Duodenal mucosa (tissue), 2 donors: Measurements from ENCODE around the gene POC1A.

ENCODE experiments used
- H3K27ac ChIP-seq: one replicate; pipeline ENCODE4 v1.7.0; 2013; ENCODE audit warnings: low read depth, low read length
- H3K27me3 ChIP-seq, 2 donors: one replicate each; pipeline ENCODE4 v1.7.0; 2013; ENCODE audit warnings: low read length in 2 of 2, control low read depth in 1 of 2; ENCODE audit not compliant: insufficient read depth in 2 of 2, control insufficient read depth in 1 of 2
- H3K36me3 ChIP-seq, 2 donors: one replicate each; pipeline ENCODE4 v1.7.0; 2013; ENCODE audit warnings: low read length in 2 of 2, control low read depth in 1 of 2; ENCODE audit not compliant: insufficient read depth in 2 of 2, control insufficient read depth in 1 of 2
- H3K4me1 ChIP-seq, 2 donors: one replicate each; pipeline ENCODE4 v1.7.0; 2013; ENCODE audit warnings: low read length in 2 of 2, control low read depth in 1 of 2; ENCODE audit not compliant: insufficient read depth in 2 of 2, control insufficient read depth in 1 of 2
- H3K4me3 ChIP-seq, 2 donors: one replicate each; pipeline ENCODE4 v1.7.0; 2013; ENCODE audit warnings: low read length in 2 of 2, low read depth in 1 of 2
- H3K9ac ChIP-seq, 2 donors: one replicate each; pipeline ENCODE4 v1.7.0; 2013; ENCODE audit warnings: low read length in 2 of 2, low read depth in 1 of 2
- H3K9me3 ChIP-seq, 2 donors: one replicate each; pipeline ENCODE4 v1.7.0; 2013; ENCODE audit warnings: low read length in 2 of 2, control low read depth in 1 of 2; ENCODE audit not compliant: control insufficient read depth in 1 of 2

The POC1A gene

GRCh38 chr3:52069855-52070254 lies 84.4 kb downstream of the POC1A start:
- no peak overlapping the region for H3K27ac ChIP-seq
- peaks cover 7 to 15% of the 10 kb centered on the region in 2 donors for H3K4me1 ChIP-seq
- peaks cover 0 to 6% of the 10 kb centered on the region in 2 donors for H3K36me3 ChIP-seq

GRCh38 chr3:52069135-52069534 lies 85.1 kb downstream of the POC1A start:
- no peaks in the 10 kb centered on the region for H3K27me3 ChIP-seq
- no peak overlapping the region for H3K27ac ChIP-seq
- H3K9ac ChIP-seq: no peak overlapping the region

More at GRCh38 chr3:52069855-52070254, 84.4 kb downstream of the POC1A start:
- Histone ChIP-seq H3K9me3 (no peaks in the 10 kb centered on the region), H3K27me3 (no peaks in the 10 kb centered on the region), H3K4me3 (no peak overlapping the region), H3K9ac (no peak overlapping the region)

GRCh38 chr3:52068730-52069129 lies 85.5 kb downstream of the POC1A start:
- H3K9me3 ChIP-seq: no peaks in the 10 kb centered on the region

More at GRCh38 chr3:52069135-52069534, 85.1 kb downstream of the POC1A start:
- no peak overlapping the region for H3K4me3 ChIP-seq
- H3K4me1 ChIP-seq: peaks cover 7 to 15% of the 10 kb centered on the region in 2 donors
- H3K9me3 ChIP-seq: no peaks in the 10 kb centered on the region
- peaks cover 0 to 3% of the 10 kb centered on the region in 2 donors for H3K36me3 ChIP-seq

GRCh38 chr3:52068055-52068571 lies 86.1 kb downstream of the POC1A start:
- H3K9ac ChIP-seq: no peak overlapping the region
- H3K4me1 ChIP-seq: peaks cover 7 to 15% of the 10 kb centered on the region in 2 donors
- no peak overlapping the region for H3K27ac ChIP-seq
- no peaks in the 10 kb centered on the region for H3K9me3 ChIP-seq
- H3K4me3 ChIP-seq: no peak overlapping the region
- H3K36me3 ChIP-seq: no peaks in the 10 kb centered on the region
- H3K27me3 ChIP-seq: no peaks in the 10 kb centered on the region

More at GRCh38 chr3:52068730-52069129, 85.5 kb downstream of the POC1A start:
- H3K9ac ChIP-seq: no peak overlapping the region
- peaks cover 7 to 15% of the 10 kb centered on the region in 2 donors for H3K4me1 ChIP-seq
- no peaks in the 10 kb centered on the region for H3K27me3 ChIP-seq
- H3K27ac ChIP-seq: no peak overlapping the region
- H3K36me3 ChIP-seq: peaks cover 0 to 2% of the 10 kb centered on the region in 2 donors
- no peak overlapping the region for H3K4me3 ChIP-seq

GRCh38 chr3:52067526-52067925 lies 86.7 kb downstream of the POC1A start:
- no peaks in the 10 kb centered on the region for H3K9me3 ChIP-seq
- no peak overlapping the region for H3K27ac ChIP-seq
- H3K4me3 ChIP-seq: no peak overlapping the region
- H3K4me1 ChIP-seq: peaks cover 7 to 15% of the 10 kb centered on the region in 2 donors
- no peaks in the 10 kb centered on the region for H3K36me3 ChIP-seq
- no peak overlapping the region for H3K9ac ChIP-seq
- H3K27me3 ChIP-seq: no peaks in the 10 kb centered on the region

- Histone ChIP-seq H3K27me3 (no peaks in the 10 kb centered on the region), H3K9ac (no peak overlapping the region), H3K36me3 (no peaks in the 10 kb centered on the region), H3K4me3 (no peak overlapping the region), H3K27ac (no peak overlapping the region), H3K9me3 (no peaks in the 10 kb centered on the region), H3K4me1 (peaks cover 7 to 15% of the 10 kb centered on the region in 2 donors)
Measured at GRCh38 chr3:52067046-52067445, 87.2 kb downstream of the POC1A start.

- Histone ChIP-seq H3K9me3 (no peaks in the 10 kb centered on the region), H3K36me3 (no peaks in the 10 kb centered on the region), H3K9ac (no peak overlapping the region), H3K27ac (no peak overlapping the region), H3K27me3 (no peaks in the 10 kb centered on the region), H3K4me3 (no peak overlapping the region), H3K4me1 (peaks cover 15 to 19% of the 10 kb centered on the region in 2 donors)
Measured at GRCh38 chr3:52065264-52065756, 88.9 kb downstream of the POC1A start.

- Histone ChIP-seq H3K4me1 (peaks cover 15 to 19% of the 10 kb centered on the region in 2 donors), H3K4me3 (no peak overlapping the region), H3K27ac (no peak overlapping the region), H3K9me3 (no peaks in the 10 kb centered on the region), H3K36me3 (no peaks in the 10 kb centered on the region), H3K9ac (no peak overlapping the region), H3K27me3 (no peaks in the 10 kb centered on the region)
Measured at GRCh38 chr3:52064561-52064960, 89.7 kb downstream of the POC1A start.

GRCh38 chr3:52063026-52063723 lies 91.0 kb downstream of the POC1A start:
- Histone ChIP-seq H3K27me3 (no peaks in the 10 kb centered on the region), H3K4me1 (peaks cover 8 to 12% of the 10 kb centered on the region in 2 donors), H3K36me3 (no peaks in the 10 kb centered on the region), H3K27ac (no peak overlapping the region), H3K9ac (no peak overlapping the region), H3K4me3 (no peak overlapping the region), H3K9me3 (no peaks in the 10 kb centered on the region)

- no peaks in the 10 kb centered on the region for H3K27me3 ChIP-seq
- H3K27ac ChIP-seq: no peak overlapping the region
Measured at GRCh38 chr3:52062505-52062904, 91.7 kb downstream of the POC1A start.

More at GRCh38 chr3:52062505-52062904, 91.7 kb downstream of the POC1A start:
- H3K9ac ChIP-seq: no peak overlapping the region
- H3K4me1 ChIP-seq: peaks cover 14 to 17% of the 10 kb centered on the region in 2 donors
- H3K36me3 ChIP-seq: no peaks in the 10 kb centered on the region
- H3K9me3 ChIP-seq: no peaks in the 10 kb centered on the region
- no peak overlapping the region for H3K4me3 ChIP-seq
